Esophagus squamous epithelium (tissue), 4 donors: ENCODE data around the gene FAM193B.

Source experiments
- POLR2A ChIP-seq, 4 donors: fragments of 450-650 bp; IDR thresholded peaks; one replicate each; pipeline ENCODE4 v1.6.1; 2017; ENCODE audit warnings: antibody characterized with exemption in 4 of 4, mild to moderate bottlenecking in 4 of 4, moderate library complexity in 3 of 4
- TF ChIP-seq, protein P1 (sequence below), 6 experiments: fragments of 450-650 bp in 4 of 6; fragments of 200-600 bp in 2 of 6; sonication (generic) in 2 of 6; IDR thresholded peaks; one replicate each; pipeline ENCODE4 v1.5.1; 2016 to 2019; ENCODE audit warnings: antibody characterized with exemption in 6 of 6, mild to moderate bottlenecking in 4 of 6, moderate library complexity in 4 of 6

DNA sequence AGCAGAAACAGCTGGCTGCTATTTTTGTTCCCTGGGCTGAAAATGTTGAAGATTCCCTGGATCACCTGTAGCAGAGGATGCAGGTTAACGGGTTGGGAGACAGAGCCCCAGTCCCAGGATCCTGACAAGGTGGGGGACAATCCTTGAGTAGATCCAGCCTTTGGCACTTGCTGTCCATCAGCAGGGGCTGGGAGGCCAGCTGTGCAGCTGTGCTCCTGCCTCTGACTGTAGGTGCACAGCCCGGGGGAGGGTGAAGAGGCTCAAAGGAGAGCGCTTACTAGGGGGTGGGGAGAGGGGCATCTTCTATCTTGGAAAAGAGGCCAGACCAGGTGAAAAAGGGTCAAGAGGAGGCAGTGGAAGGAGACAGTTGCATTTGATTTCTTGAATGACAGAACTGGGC, 34.1 kb downstream of the FAM193B start:
- TF ChIP-seq, protein P1, sequence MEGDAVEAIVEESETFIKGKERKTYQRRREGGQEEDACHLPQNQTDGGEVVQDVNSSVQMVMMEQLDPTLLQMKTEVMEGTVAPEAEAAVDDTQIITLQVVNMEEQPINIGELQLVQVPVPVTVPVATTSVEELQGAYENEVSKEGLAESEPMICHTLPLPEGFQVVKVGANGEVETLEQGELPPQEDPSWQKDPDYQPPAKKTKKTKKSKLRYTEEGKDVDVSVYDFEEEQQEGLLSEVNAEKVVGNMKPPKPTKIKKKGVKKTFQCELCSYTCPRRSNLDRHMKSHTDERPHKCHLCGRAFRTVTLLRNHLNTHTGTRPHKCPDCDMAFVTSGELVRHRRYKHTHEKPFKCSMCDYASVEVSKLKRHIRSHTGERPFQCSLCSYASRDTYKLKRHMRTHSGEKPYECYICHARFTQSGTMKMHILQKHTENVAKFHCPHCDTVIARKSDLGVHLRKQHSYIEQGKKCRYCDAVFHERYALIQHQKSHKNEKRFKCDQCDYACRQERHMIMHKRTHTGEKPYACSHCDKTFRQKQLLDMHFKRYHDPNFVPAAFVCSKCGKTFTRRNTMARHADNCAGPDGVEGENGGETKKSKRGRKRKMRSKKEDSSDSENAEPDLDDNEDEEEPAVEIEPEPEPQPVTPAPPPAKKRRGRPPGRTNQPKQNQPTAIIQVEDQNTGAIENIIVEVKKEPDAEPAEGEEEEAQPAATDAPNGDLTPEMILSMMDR (IDR thresholded peaks at IDR 0.05) = no peak
- no peak for TF ChIP-seq POLR2A (IDR thresholded peaks at IDR 0.05)
